ENCODE measurements around the gene COMMD9. TPM values are rescaled to one million over a fixed set of nuclear protein-coding genes. Genes with fewer than 3 reads are reported as not detected.
A peak's percentile ranks its signal among the peaks of the same experiment; 100 is the strongest.

Gene COMMD9
- total and polyA plus RNA-seq, 2 of the 4 experiments (the other 2 are of a cell fraction): 50.7 to 58.3 TPM

- no peak overlapping the region for H3K27ac ChIP-seq (ENCODE audit: insufficient read depth, low read length)
- H3K27me3 ChIP-seq (ENCODE audit: control insufficient read depth, insufficient read depth, low read length): peaks cover 39% of the 10 kb centered on the region
- POLR2A ChIA-PET (ENCODE audit: unreplicated experiment): no interaction called here
- intact Hi-C loops (cut with micrococcal nuclease) (no loop called here), dilution Hi-C loops (cut with HindIII; ENCODE audit: low sequenced_read_pairs, unreplicated experiment) (no loop called here), in situ Hi-C loops (cut with MboI; ENCODE audit: low sequenced_read_pairs) (no loop called here)
- H4K91ac ChIP-seq (ENCODE audit: insufficient read depth, low read depth, low read length): peak overlapping the region; percentile 42; the same call in 1 of the 2 replicates
- H2AK9ac ChIP-seq (replicated peaks; ENCODE audit: low read depth, low read length, poor library complexity): no peak overlapping the region
- no peak overlapping the region for H4K5ac ChIP-seq (ENCODE audit: low read depth, low read length)
- no peak overlapping the region for H3K56ac ChIP-seq (ENCODE audit: extremely low read depth, insufficient read depth, low read length)
- DNase-seq (peak; percentile 86), ATAC-seq (ENCODE audit: low read depth) (peak; percentile 81)
- H2BK5ac ChIP-seq (ENCODE audit: low read depth, low read length, poor library complexity, severe bottlenecking): no peak overlapping the region
- H3K9me3 ChIP-seq (ENCODE audit: control insufficient read depth, insufficient read depth, low read length): no peaks in the 10 kb centered on the region
- H3K23ac ChIP-seq (ENCODE audit: low read depth, low read length): no peak overlapping the region
- no peak overlapping the region for H3K18ac ChIP-seq (ENCODE audit: low read depth, low read length)
- TF ChIP-seq FOS (IDR thresholded peaks at IDR 0.05; ENCODE audit: low read depth, low read length) (0 out of 2 replicates have a peak, but pooled peaks have one; percentile 17), CEBPB (IDR thresholded peaks at IDR 0.05; ENCODE audit: low read depth, low read length) (peak; percentile 94), RCOR1 (IDR thresholded peaks at IDR 0.05; ENCODE audit: insufficient replicate concordance, low read length) (no peak)
- H3K4me2 ChIP-seq (ENCODE audit: low read depth, low read length): 0 out of 2 replicates have a peak overlapping the region, but pooled peaks have one; percentile 46
- H2BK120ac ChIP-seq (ENCODE audit: low read depth, low read length): peak overlapping the region; percentile 50
- peaks cover 5% of the 10 kb centered on the region for H3K4me1 ChIP-seq (ENCODE audit: control insufficient read depth, insufficient read depth, low read length)
- no peaks in the 10 kb centered on the region for H3K79me1 ChIP-seq (ENCODE audit: low read depth in 1 of 2, low read length in 2 of 2)
- CTCF ChIA-PET: no interaction called here
- H3K14ac ChIP-seq (replicated peaks; ENCODE audit: low read depth, low read length): peak overlapping the region; percentile 78; the same call in 1 of the 2 replicates
- H2BK20ac ChIP-seq (ENCODE audit: low read depth, low read length): peak overlapping the region; percentile 86
- H3K4me3 ChIP-seq (ENCODE audit: insufficient read depth, low read depth, low read length): no peak overlapping the region
- H3K9me1 ChIP-seq (ENCODE audit: insufficient read depth, low read length): peaks cover 5% of the 10 kb centered on the region
- peak overlapping the region; percentile 74 for H3K4ac ChIP-seq (ENCODE audit: low read depth, low read length)
- peak overlapping the region; percentile 18; the same call in 1 of the 3 replicates for H2BK15ac ChIP-seq (ENCODE audit: low read depth, low read length)
- H4K8ac ChIP-seq (ENCODE audit: low read depth in 2 of 2, low read length in 2 of 2): no peak overlapping the region
- no peak overlapping the region for H2AK5ac ChIP-seq (ENCODE audit: low read depth, low read length)
- no CpG with 5 or more reads among the region's 6 CpGs for WGBS, 2 experiments (ENCODE audit: extremely low coverage in 2 of 2, insufficient read length in 1 of 2)
- peak overlapping the region; percentile 47 for H2AFZ ChIP-seq (replicated peaks; ENCODE audit: low read length, poor library complexity)
- H4K20me1 ChIP-seq (ENCODE audit: insufficient read depth, low read length): 0 out of 2 replicates have a peak, but pooled peaks cover 3% of the 10 kb centered on the region
- no TSS peak for BruUV-seq (replicated peaks)
- H3K9ac ChIP-seq (ENCODE audit: low read depth, low read length): no peak overlapping the region
- no peaks in the 10 kb centered on the region for H3K36me3 ChIP-seq (ENCODE audit: control insufficient read depth, insufficient read depth, low read length)
These were observed 23.6 kb upstream of the COMMD9 start for GRCh38 chr11:36312611-36313472.
